Amygdala (tissue), 56 donors: ENCODE measurements around the gene NRN1L.

ENCODE experiments used
- DNase-seq, 56 donors: peaks; one replicate each; lab custom pipeline; 2025; lab: John Stamatoyannopoulos, UW

The NRN1L gene

DNA sequence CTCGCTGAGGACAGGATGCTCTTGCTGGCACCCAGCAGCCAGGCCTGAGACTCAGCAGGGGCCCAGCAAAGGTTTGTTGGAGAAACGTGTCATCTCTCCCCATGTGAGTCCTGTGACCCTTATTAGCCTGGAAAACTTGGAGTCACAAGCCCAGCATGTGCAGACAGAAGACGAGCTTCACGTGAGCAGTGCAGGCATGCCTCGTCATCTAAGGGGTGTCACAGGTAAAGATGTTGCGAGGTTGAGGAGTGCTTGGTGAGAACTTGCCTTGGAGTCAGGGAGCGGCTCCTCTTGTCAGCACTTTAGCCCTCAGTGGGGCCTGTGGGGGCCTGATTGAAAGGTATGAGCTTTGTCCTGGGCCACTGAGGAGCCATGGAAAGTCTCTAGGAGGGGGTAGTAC is 49.1 kb downstream of the NRN1L start:
- no peak for DNase-seq

DNA sequence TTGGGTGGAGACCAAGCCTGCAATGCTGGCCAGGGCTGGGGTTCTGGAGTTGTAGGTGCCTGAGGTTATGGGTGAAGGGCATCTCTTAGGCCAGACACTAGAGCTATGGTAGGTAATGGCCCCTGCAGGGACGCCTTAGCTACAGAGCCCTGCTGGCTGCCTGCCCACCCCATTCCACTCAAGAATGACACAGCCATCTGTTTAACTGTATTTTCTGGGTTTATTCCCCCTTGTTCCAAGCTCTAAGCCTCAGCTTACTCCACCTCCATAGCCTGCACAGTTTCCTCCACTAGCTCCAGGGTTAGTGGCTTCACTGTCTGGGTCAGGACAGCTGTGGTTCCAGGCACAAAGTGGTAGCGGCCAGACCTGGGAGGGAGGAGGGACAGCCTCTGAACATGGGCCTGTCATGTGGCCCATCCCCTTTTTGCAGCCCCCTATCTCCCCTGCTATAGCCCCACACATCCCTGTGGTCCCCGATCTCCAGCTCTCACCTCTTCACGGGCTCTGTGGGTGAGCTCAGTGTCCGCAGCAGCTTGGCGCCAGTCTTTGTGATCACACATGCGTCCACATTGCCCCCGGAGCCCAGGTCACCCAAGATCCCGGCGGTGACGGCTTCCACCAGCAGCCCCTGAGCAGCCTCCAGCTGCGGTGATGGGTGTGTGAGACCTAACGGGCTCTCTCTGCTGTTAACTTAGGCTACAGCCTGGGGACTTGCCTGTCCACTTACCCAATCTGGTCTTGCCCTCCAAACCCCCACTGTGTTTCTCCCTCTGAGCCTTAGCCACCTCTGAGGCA is 49.8 kb downstream of the NRN1L start:
- DNase-seq: peak in 4 of 56 donors; percentile 17 to 43 (median 32)

DNA sequence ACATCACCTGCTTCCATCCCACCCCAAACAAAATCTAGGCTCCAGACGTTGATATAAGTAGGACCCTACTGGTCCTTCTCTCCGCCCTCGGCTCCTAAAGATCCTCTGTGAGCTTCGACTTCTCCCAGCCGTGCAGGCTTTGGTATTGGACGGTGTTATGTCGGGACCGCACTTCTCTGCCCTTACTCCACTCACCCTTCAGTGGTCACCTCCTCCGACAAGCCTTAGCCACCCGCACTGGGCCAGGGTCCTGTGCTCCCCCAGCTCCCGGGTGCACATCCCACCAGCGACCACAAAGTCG is 50.4 kb downstream of the NRN1L start:
- peak in 1 of 56 donors; percentile 51 for DNase-seq

DNA sequence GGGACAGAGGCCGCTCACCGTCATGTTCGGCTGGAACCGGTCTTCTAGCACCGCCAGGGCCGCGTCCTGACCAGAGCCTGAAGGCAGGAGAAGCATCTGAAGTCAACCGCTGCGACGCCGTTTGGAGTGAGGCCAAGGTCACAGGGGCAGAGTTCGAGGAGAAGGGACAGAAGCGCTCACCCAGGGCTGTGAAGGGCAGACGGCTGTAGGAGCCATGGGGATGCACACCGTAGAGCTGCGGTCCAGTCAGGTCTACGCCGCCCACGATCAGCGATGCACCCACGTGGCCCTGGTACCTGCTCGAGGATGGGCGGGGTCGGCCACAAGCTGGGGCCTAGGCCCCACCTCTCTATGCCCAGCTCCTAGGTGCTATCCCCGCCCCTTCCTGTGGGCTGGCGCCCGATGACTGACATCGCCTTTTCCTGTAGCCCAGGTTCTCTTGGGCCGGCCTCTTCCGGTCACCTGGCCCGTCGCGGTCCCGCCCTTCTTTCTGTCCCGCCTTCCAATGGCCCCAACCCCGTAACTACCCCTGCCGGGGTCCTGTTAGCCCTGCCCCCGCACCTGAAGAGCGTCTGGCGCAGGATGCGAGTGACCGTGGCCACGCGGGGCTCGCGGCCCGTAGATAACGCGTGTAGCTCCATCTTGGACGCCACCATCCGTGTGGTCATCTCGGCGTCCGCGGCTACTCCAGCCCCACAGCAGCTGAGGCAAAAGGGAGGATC is 50.9 kb downstream of the NRN1L start:
- peak; percentile 28 to 98 (median 92) for DNase-seq
